Right atrium auricular region (tissue), 2 donors: ENCODE data around the gene CA11. TPM values are rescaled to one million over a fixed set of nuclear protein-coding genes. Genes with fewer than 3 reads are reported as not detected.

Experiments
- DNase-seq: peaks from one replicate; pipeline ENCODE4 v3.0.0-alpha.2; 2019; ENCODE audit warnings: low spot score
- H3K27ac ChIP-seq, 2 donors: fragments of 200-600 bp; sonication (generic); 1 replicate in 1 of 2; 2 replicates in 1 of 2; pipeline ENCODE4 v1.5.1; 2016 to 2019
- H3K27me3 ChIP-seq, 2 donors: fragments of 200-600 bp; sonication (generic); one replicate each; pipeline versions ENCODE4 v1.5.1 to v1.6.0; 2017 to 2019
- H3K36me3 ChIP-seq: fragments of 200-600 bp; sonication (generic); one replicate; pipeline ENCODE4 v1.5.1; 2016
- H3K4me1 ChIP-seq, 2 donors: fragments of 200-600 bp; sonication (generic); one replicate each; pipeline versions ENCODE4 v1.5.1 to v1.6.0; 2017 to 2019
- H3K4me3 ChIP-seq, 2 donors: fragments of 200-600 bp; sonication (generic); 1 replicate in 1 of 2; 2 replicates in 1 of 2; pipeline ENCODE4 v1.5.1; 2017 to 2019; ENCODE audit warnings: mild to moderate bottlenecking in 1 of 2, moderate library complexity in 1 of 2
- H3K9me3 ChIP-seq, 2 donors: fragments of 200-600 bp; sonication (generic); one replicate each; pipeline ENCODE4 v1.5.1; 2019
- total RNA-seq, 2 donors: library from RNA; depleted of rRNA; stranded (reverse); fragments of >200 nt; gene quantifications; one replicate each; pipeline ENCODE4 v1.1.0, GENCODE V29; 2016
- TF ChIP-seq, protein P1 (sequence below), 2 donors: fragments of 200-600 bp; sonication (generic); IDR thresholded peaks; one replicate each; pipeline ENCODE4 v1.5.1; 2019; ENCODE audit warnings: antibody characterized with exemption in 2 of 2

The CA11 gene
- total RNA-seq, 2 donors from 2014 or later = 3.4 to 13.3 TPM

DNA sequence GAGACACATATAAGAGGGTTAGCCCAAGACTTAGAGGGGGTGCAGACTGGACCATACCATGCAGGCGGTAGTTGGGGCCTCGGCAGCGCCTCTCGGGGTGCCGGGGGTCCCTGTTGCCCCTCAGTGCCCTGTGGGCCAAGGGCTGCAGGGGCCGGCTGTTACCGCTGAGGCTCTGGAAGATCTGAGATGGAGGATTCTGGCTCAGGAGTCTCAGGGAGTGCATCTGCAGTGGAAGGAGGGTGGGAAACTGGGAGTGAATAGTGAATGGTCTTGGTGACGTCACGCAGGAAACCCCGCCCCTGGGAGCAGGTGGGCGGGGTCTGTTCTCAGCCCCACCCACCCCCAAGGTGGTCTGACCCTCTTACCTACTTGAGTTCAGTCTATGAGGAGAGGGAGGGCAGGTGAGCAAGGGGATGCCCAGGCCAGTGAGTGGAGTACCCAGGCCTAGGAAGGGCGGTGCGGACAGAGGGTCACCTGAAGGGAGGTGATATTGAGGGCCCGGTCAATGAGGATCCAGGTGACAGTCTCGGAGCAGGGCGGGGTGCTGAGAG is 7.1 kb downstream of the CA11 start:
- Histone ChIP-seq H3K27me3 (no peaks in the 10 kb centered on the region), H3K4me1 (peaks cover 0 to 38% of the 10 kb centered on the region in 2 donors)

DNA sequence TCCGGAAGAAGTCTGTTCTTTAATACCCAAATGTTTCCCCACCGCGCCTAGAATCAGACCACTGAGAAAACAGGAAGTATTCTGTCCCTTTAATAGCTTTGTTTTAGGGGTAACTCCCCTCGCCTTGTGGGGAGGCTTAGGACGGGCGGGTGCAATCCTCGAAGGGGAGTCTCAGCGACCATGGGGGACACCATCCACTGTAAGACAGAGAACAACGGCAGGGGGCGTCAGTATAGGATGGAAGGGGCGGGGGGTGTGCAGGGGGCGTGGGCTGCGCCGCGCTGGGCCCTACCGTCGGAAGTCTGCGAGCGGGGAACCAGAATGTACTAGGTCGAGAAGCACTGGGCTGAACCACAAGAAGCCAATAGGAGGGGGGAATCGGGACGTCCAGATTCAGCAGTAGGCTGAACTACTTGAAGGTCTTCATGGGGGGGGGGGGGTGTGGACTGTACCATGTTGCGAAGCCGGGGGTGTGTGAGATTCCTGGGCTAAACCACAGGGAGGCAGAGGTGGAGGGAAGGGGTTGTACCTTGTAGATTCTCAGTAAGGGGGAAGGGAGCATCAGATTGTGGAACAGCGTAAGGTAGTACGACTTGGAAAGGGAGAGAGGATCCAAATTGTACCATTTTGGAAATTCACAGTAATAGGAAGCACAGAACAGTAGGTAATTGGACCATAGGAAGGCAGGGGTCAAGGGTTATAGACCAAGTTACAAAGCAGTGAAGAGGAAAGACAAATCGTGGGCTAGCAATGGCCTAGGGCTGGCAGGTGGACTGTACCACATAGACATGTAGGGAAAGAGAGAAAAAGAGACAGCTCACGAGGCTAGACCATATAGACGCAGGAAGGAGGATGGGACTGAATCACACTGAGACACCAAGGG is 7.8 kb downstream of the CA11 start:
- TF ChIP-seq, protein P1, sequence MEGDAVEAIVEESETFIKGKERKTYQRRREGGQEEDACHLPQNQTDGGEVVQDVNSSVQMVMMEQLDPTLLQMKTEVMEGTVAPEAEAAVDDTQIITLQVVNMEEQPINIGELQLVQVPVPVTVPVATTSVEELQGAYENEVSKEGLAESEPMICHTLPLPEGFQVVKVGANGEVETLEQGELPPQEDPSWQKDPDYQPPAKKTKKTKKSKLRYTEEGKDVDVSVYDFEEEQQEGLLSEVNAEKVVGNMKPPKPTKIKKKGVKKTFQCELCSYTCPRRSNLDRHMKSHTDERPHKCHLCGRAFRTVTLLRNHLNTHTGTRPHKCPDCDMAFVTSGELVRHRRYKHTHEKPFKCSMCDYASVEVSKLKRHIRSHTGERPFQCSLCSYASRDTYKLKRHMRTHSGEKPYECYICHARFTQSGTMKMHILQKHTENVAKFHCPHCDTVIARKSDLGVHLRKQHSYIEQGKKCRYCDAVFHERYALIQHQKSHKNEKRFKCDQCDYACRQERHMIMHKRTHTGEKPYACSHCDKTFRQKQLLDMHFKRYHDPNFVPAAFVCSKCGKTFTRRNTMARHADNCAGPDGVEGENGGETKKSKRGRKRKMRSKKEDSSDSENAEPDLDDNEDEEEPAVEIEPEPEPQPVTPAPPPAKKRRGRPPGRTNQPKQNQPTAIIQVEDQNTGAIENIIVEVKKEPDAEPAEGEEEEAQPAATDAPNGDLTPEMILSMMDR (IDR thresholded peaks at IDR 0.05) = no peak
- Histone ChIP-seq H3K27me3 (no peaks in the 10 kb centered on the region), H3K36me3 (no peaks in the 10 kb centered on the region), H3K9me3 (no peaks in the 10 kb centered on the region), H3K4me1 (peaks cover 0 to 45% of the 10 kb centered on the region in 2 donors), H3K4me3 (peak overlapping the region; percentile 49 to 78), H3K27ac (peak overlapping the region; percentile 97 to 98)
- DNase-seq = peak; percentile 91

More for the DNA sequence above, 7.1 kb downstream of the CA11 start:
- Histone ChIP-seq H3K36me3 (no peaks in the 10 kb centered on the region), H3K9me3 (no peaks in the 10 kb centered on the region), H3K27ac (peak overlapping the region; percentile 97 to 98), H3K4me3 (peak overlapping the region in 1 of 2 donors; percentile 78)
- DNase-seq = no peak
- TF ChIP-seq, protein P1 (IDR thresholded peaks at IDR 0.05) = no peak

- Histone ChIP-seq H3K27ac (peak overlapping the region; percentile 97 to 98), H3K27me3 (no peaks in the 10 kb centered on the region), H3K4me1 (peaks cover 0 to 52% of the 10 kb centered on the region in 2 donors), H3K4me3 (peak overlapping the region; percentile 49 to 78), H3K36me3 (no peaks in the 10 kb centered on the region), H3K9me3 (no peaks in the 10 kb centered on the region)
- TF ChIP-seq, protein P1 (IDR thresholded peaks at IDR 0.05) = no peak
- peak; percentile 99 for DNase-seq
These were observed 8.5 kb downstream of the CA11 start for GRCh38 chr19:48637449-48637947.

DNA sequence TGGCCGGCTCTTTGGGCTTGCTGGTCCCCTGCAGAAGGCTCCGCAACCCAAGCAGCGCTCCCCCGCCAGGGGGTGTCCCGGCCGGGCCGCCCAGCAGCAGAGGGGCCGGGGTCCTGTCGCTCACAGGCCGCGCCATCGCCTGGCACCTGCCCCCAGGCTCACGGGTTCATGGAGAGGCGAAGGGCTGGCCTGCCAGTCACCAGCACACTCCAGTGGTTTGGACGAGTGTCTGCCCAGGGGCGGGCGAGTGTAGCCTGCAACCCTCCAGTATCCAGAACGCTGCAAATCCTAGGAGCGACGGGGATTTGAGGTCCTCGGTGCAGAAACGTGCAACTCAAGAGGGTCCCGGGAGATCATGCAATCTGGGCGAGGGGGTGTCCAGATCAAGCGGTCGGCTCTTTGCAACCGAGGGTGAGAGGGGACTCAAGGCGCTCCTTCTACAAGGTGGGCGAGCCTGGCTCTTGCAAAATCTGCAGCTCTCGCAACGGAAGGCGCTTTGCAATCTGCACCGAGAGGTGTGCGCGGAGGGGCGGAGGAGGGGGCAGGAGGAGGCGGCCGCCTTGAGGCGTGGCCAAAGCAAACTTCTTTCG is 9.0 kb downstream of the CA11 start, which contains the start of gene DBP:
TSS of gene DBP (minus strand) at position 521 of the 590 bp plus-strand sequence. CDS start at position 136, 385 bp downstream.
- Histone ChIP-seq H3K4me3 (peak within 1 kb of the TSS; percentile 49 to 78), H3K9me3 (no peaks in the 10 kb centered on the region), H3K4me1 (peaks cover 0 to 56% of the 10 kb centered on the region in 2 donors), H3K27ac (peak within 1 kb of the TSS; percentile 97 to 98), H3K27me3 (no peaks in the 10 kb centered on the region), H3K36me3 (no peaks in the 10 kb centered on the region)
- TF ChIP-seq, protein P1 (IDR thresholded peaks at IDR 0.05) = peak in 1 of 2 donors; percentile 41
- DNase-seq = no peak

GRCh38 chr19:48635966-48636858 is 9.8 kb downstream of the CA11 start:
- TF ChIP-seq, protein P1 (IDR thresholded peaks at IDR 0.05) = no peak
- Histone ChIP-seq H3K36me3 (no peaks in the 10 kb centered on the region), H3K9me3 (no peaks in the 10 kb centered on the region), H3K4me3 (peak overlapping the region; percentile 49 to 78), H3K27me3 (no peaks in the 10 kb centered on the region), H3K4me1 (peaks cover 0 to 62% of the 10 kb centered on the region in 2 donors), H3K27ac (peak overlapping the region; percentile 97 to 98)
- no peak for DNase-seq
